Hepatocyte (in vitro differentiated cells): Measurements from ENCODE around the gene CTBP2.

ENCODE experiments used
- CTCF ChIP-seq: fragments of 200-600 bp; sonication (generic); IDR thresholded peaks from 2 replicates; pipeline ENCODE4 v1.5.1; 2016; ENCODE audit warnings: antibody characterized with exemption, mild to moderate bottlenecking; ENCODE audit not compliant: poor library complexity
- EZH2 ChIP-seq: fragments of 200-600 bp; sonication (generic); IDR thresholded peaks from 2 replicates; pipeline ENCODE4 v1.6.1; 2016; ENCODE audit warnings: antibody characterized with exemption, mild to moderate bottlenecking, borderline replicate concordance
- EZH2phosphoT487 ChIP-seq: fragments of 200-600 bp; sonication (generic); IDR thresholded peaks from one replicate; pipeline ENCODE4 v1.6.1; 2018; ENCODE audit warnings: antibody characterized with exemption, mild to moderate bottlenecking, low read depth, moderate library complexity; ENCODE audit not compliant: unreplicated experiment, severe bottlenecking

GRCh38 chr10:124999433-125000365 lies 160.7 kb downstream of the CTBP2 start:
- TF ChIP-seq CTCF: no peak
- no peak for TF ChIP-seq EZH2phosphoT487
- TF ChIP-seq EZH2: no peak
